Activated T-cell treated with anti-CD3 and anti-CD28 coated beads for 24 hours (primary cell): ENCODE results near the gene IRF3.
A peak's percentile ranks its signal among the peaks of the same experiment; 100 is the strongest.

ENCODE experiments used
- DNase-seq: peaks from one replicate; pipeline ENCODE4 v3.0.0-alpha.2; 2020; ENCODE audit warnings: low read depth

Gene IRF3

GRCh38 chr19:49669516-49669915 lies 3.9 kb upstream of the IRF3 start:
- no peak for DNase-seq

GRCh38 chr19:49667473-49667872 lies 1.8 kb upstream of the IRF3 start:
- no peak for DNase-seq

DNA sequence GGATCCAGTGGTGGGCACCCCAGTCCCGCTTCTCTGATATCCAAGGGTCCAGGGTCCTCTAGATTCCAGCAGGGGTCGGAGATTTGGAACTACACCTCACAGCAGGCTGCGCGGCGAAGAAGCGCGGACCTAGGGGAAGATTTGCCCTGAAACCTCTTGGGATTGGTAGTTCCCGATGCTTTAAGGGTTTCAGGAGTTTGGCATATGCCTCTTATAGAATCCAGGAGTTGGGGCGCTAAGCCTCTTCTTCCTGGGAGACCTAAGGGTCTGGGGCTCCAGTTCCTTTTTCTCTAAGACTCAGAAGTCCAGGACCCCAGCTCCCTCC lies 425 bp upstream of the IRF3 start:
- no peak for DNase-seq

GRCh38 chr19:49665036-49665350 lies 664 bp downstream of the IRF3 start:
- no peak for DNase-seq

DNA sequence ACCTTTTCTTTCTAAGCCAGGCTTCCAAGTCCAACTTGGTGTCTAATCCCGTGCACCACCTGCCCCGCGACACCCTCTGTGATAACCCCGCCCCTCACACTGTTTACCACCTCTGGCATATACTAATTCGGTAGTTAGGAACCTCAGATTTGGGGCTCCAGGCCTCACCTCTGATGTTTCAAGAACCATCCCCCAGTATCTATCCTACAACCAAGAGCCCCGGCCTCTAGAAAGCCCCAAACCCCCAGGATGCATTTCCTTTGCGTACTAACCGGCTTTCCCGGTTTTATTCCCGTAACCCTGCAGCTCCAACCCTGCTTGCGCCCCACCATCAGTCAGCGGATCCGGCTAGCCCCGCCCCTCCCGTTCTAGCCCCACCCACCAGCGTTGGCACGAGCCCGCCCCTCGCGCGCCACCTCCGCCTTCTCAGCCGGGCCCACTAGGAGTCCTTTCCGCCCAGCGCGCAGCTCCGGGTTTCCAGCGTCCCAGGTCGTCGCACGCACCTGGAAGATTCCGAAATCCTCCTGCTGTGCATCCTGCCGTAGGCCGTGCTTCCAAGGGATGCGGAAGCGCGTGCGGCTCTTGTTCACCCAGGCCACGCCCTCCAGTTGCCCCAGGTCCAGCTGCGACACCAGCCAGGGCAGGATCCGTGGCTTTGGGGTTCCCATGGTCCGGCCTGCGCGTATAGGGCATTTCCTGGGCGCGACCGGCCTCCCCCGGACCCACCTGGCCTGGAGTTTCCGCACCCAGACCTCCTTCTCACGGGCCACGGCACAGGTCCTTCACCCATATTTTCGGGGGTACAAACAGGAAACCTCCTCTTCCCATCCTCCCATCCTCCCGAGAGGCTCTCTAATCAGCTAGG lies 1.3 kb downstream of the IRF3 start:
- peak; percentile 87 for DNase-seq

DNA sequence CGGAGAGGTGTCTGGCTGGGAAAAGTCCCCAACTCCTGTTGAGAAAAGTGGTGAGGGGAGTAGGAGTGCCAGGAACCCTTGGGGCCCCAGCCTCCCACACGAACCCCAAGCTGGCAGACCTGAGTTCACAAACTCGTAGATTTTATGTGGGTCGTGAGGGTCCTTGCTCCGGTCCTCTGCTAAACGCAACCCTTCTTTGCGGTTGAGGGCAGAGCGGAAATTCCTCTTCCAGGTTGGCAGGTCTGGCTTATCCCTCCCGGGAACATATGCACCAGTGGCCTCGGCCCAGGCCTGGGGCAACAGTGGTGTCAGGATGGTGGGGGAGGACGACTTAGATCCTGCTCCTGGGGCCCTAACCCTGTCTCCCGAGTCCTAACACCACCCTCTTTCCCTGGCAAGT lies 2.4 kb downstream of the IRF3 start:
- DNase-seq = no peak

DNA sequence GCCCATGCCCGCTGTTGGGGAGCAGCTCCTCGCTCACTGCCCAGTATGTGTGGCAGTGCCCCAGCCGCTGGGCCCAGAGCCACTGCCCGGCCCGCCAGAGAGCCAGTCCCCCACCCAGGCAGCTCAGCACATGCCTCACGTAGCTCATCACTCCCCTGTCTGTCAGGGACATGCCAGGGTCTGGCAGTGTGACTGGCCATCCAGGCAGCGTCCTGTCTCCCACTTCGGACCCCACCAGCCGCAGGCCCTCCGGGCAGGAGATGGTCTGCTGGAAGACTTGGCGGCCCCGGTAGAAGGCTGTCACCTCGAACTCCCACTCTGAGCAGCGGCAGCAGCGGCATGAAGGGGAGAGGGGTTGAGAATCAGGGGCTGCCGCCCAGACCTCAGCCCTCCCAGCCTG lies 3.6 kb downstream of the IRF3 start:
- DNase-seq = no peak

GRCh38 chr19:49660338-49660961 lies 5.2 kb downstream of the IRF3 start:
- DNase-seq = no peak

DNA sequence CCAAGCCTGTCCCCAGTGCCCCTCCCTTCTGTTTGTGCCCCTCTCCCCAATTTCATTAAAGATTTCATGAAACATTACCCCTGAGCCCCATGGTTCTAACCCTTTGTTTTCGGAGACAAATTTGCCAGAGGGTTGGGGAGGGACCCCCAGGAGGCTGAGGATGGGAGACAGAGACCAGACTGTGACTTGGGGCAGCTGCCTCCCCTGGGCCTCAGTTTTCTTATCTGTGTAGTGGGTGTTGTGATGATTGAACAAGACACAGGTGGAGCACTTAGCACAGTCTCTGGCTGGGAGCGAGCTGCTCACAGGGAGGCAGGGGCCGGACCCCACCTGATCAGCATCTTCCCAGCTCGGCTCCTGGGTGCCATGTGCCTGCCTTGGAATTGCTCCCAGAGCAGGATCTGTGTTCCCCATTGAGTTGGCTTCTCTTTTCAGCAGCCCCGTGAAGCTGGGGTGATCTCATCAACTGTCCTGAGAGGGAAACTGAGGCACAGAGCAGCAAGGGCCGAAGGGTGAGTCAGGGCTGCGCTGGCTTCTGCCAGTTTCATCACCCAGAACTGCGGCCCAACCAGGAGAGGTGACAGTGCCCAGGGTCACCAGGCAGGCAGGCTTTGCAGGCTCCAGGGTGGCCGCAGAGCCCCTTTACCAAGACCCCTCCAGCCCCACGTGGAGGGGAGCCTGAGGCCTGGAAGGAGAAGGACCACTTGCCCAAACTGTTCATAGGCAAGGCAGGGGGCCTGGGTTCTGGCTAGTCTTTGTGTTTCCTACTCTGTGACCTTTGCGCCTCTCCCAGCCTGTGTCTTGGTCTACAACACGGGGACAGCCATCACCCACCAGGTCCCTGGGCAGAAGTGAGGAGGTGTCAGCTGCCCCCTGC lies 6.9 kb downstream of the IRF3 start:
- no peak for DNase-seq

DNA sequence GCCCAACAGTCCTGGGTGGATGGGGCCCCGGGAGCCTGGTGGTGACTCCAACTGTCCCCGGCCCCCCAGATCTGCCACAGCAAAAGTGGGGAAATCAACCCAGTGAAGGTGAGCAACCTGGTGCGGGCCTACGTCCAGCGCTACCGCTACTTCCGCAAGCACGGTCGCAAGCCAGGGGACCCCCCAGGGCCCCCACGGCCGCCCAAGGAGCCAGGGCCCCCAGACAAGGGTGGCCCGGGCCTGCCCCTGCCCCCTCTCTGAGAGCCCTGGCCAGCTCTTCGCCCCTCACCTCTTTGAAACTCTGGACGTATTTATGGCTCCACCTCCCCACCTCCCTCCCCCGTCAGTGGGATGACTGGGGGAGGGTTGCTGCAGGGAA lies 7.5 kb downstream of the IRF3 start:
- DNase-seq = no peak

DNA sequence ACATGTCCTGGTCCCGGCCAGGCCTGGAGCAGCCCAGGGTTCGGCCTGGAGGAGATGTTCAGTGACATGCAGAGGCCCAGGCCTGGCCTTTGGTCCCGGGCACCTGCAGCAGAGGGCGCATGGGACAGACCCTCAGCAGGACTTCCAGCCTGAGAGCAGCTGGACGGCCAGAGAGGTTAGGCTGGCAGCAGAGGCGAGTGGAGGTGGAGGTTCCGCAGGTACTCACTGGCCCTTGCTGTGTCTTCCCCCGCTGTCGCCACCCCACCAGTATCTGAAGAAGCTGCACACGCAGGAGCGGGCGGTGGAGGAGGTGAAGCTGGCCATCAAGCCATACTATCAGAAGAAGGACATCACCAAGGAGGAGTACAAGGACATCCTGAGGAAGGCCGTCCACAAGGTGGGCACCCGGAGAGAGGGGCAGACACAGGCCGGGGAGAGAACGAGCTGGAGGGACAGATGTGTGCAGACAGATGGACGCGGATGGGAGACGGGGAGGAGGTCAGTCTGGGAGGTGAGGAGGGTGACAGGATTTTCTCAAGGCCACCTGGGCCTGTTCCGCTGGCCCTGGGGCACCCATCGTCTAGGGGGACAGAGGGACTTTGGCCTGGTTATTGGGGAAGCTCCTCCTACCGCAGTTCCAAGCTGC lies 8.0 kb downstream of the IRF3 start:
- no peak for DNase-seq

DNA sequence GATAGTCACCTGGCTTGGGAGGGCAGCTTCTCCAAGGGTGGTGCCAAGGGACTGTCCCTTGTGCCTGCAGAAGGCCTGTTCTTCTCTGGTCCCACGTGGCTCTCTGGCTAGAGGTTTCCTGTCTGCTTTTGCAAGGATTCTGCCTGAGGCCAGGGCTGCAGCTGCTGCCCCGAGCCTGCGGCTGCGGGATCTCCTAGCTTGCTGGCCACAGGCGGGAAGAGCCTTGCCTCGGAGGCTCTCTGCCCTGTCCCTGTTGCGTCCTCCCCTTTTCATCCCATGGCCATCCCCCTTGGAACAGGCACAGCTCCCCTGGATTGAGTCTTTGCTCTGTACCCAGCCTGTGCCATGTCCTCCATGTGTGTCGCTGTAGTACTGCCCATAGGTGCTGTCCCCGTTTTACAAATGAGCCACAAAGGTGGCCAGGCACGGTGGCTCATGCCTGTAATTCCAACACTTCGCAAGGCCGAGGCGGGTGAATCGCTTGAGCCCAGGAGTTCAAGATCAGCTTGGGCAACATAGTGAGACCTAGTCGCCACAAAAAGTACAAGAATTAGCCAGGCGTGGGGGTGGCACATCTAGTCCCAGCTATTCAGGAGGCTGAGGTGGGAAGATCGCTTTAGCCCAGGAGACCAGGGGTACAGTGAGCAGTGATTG lies 9.1 kb downstream of the IRF3 start:
- no peak for DNase-seq

DNA sequence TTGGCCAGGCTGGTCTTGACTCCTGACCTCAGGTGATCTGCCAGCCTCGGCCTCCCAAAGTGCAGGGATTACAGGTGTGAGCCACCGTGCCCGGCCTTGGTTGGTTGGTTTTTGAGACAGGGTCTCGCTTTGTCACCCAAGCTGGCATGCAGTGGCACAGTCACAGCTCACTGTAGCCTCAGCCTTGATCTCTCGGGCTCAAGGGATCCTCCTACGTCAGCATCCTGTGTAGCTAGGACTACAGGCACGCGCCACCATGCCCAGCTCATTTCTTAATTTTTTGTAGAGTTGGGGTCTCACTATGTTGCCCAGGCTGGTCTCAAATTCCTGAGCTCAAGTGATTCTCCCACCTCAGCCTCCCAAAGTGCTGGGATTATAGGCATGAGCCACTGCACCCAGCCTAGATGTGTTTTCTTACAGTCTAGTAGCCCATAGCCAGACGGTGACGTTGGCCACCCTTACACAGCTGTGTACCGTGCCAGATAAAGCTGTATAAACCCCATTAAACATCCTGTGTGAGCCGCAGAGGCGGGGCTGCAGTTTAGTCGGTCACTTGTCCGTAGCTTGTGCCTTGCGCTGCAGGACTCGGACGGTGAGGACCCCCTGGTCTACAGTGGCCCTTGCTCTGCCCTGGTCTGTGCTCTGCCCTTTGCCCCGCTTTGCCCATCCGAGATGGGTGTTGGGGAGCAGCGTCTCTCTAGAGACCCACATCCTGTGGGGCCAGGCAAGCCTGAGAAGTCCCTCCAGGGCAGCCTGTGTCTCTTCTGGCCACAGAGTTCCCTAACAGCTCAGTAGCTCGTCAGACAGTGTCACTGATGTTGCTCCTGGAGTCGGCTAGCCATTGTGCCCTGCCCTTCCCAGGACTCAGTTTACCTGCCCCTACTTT lies 9.8 kb downstream of the IRF3 start:
- no peak for DNase-seq

DNA sequence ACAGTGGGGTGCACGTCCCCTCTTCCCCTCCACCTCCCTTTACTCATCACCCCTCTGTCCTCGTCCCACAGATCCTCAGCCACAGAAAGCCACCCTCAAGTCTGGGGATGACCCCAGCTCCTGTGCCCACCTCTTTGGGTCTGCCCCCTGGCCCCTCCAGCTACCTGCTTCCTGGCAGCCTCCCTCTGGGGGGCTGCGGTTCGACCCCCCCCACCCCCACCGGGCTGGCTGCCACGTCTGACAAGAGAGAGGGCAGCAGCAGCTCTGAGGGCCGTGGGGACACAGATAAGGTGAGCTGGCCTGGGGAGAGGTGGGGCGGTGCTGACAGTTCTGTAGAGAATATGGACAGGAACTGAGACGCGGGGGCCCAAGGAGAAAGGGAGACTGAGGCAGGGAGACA lies 11.1 kb downstream of the IRF3 start:
- DNase-seq = no peak

GRCh38 chr19:49653466-49653806 lies 12.2 kb downstream of the IRF3 start:
- no peak for DNase-seq

- DNase-seq = no peak
Observed at GRCh38 chr19:49652551-49653465, 12.8 kb downstream of the IRF3 start.

- DNase-seq = no peak
Observed at GRCh38 chr19:49651820-49652550, 13.7 kb downstream of the IRF3 start.

DNA sequence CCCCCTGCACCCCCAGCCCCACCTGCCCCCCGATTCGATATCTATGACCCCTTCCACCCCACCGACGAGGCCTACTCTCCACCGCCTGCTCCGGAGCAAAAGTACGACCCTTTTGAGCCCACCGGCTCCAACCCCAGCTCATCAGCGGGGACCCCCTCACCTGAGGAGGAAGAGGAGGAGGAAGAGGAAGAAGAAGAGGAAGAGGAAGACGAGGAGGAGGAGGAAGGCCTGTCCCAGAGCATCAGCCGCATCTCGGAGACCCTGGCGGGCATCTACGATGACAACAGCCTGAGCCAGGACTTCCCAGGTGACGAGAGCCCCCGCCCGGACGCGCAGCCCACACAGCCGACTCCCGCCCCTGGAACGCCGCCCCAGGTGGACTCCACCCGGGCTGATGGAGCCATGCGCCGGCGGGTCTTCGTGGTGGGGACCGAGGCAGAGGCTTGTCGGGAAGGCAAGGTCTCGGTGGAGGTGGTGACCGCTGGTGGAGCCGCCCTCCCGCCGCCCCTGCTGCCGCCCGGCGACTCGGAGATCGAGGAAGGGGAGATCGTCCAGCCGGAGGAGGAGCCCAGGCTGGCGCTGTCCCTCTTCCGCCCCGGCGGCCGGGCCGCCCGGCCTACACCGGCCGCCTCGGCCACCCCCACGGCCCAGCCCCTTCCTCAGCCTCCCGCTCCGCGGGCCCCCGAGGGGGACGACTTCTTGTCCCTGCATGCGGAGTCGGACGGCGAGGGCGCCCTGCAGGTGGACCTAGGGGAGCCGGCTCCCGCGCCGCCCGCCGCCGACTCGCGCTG lies 14.4 kb downstream of the IRF3 start:
- no peak for DNase-seq

- DNase-seq = no peak
Observed at GRCh38 chr19:49646586-49646985, 19.1 kb downstream of the IRF3 start.
